Upper lobe of left lung (tissue), 4 donors: ENCODE measurements around the gene OR6Y1.

Experiments
- CTCF ChIP-seq, 6 experiments: fragments of 450-650 bp in 4 of 6; fragments of 200-600 bp in 2 of 6; sonication (generic) in 2 of 6; IDR thresholded peaks; one replicate each; pipeline ENCODE4 v1.5.1; 2016 to 2019; ENCODE audit warnings: antibody characterized with exemption in 6 of 6
- EP300 ChIP-seq, 4 donors: sonication (generic); formaldehyde crosslinking; IDR thresholded peaks; one replicate each; pipeline ENCODE4 v1.5.1; 2017; ENCODE audit warnings: antibody characterized with exemption in 4 of 4, control low read depth in 2 of 4
- POLR2A ChIP-seq, 4 donors: fragments of 450-650 bp; IDR thresholded peaks; one replicate each; pipeline ENCODE4 v1.5.1; 2016 to 2017; ENCODE audit warnings: antibody characterized with exemption in 4 of 4, mild to moderate bottlenecking in 2 of 4
- POLR2AphosphoS5 ChIP-seq, 2 donors: sonication (generic); formaldehyde crosslinking; IDR thresholded peaks; one replicate each; pipeline ENCODE4 v1.5.1; 2017; ENCODE audit warnings: antibody characterized with exemption in 2 of 2

- no peak for TF ChIP-seq CTCF (IDR thresholded peaks at IDR 0.05)
- TF ChIP-seq POLR2AphosphoS5 (IDR thresholded peaks at IDR 0.05) = no peak
- TF ChIP-seq POLR2A (IDR thresholded peaks at IDR 0.05) = no peak
- no peak for TF ChIP-seq EP300 (IDR thresholded peaks at IDR 0.05)
Observed at GRCh38 chr1:158509471-158510156, 44.6 kb downstream of the OR6Y1 start.
